Right ventricle myocardium superior (tissue), 1 donor: ENCODE measurements around the gene SNAP29. TPM values are rescaled to one million over a fixed set of nuclear protein-coding genes. Genes with fewer than 3 reads are reported as not detected.

Experiments
- ATAC-seq: fragments of 200-7000 bp; cut with Tn5 transposase; one replicate; pipeline ENCODE4 v1.9.1; 2020; ENCODE audit warnings: mild to moderate bottlenecking; ENCODE audit not compliant: poor library complexity
- DNase-seq: peaks from one replicate; pipeline ENCODE4 v3.0.0-alpha.2; 2020
- intact Hi-C: fragments of 100-400 bp; cut with DNase I; formaldehyde crosslinking; loops from one replicate; pipeline ENCODE4 v1.11.2; 2022
- total RNA-seq: library from RNA; stranded (reverse); fragmentation: NEBNext Ultra II Directional; extraction: Animal tissue kit (Norgen Biotek cat#: 25700); gene quantifications from one replicate; pipeline ENCODE4 v1.2.1, GENCODE V29; 2021
- donor health status: DM: no; HTN: yes; CAD: no; lungs with severe emphysema.

Gene SNAP29
- total RNA-seq, 1 donor from 2014 or later, result 22.3 TPM

DNA sequence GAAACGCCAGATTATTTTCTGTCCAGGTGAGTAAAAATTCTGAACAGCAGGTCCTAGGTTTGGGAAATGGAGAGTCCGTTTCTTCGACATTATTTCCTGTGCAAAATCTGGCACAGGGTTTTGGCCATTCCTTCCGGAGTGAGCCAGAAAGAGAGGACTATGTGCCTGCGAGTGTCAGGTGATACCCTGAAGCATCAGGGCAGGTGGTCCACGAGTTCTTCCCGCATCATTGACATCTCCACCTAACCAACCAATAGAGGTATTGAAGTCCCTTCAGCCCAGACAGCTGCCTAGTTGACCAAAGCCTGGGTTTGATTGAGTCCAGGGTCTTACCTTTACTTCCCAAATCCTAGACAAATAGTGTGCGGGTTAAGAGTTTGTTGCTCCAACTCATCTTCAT, 808 bp downstream of the SNAP29 start:
- ATAC-seq, result no peak
- intact Hi-C loops, result no loop called here
- DNase-seq, result no peak

DNA sequence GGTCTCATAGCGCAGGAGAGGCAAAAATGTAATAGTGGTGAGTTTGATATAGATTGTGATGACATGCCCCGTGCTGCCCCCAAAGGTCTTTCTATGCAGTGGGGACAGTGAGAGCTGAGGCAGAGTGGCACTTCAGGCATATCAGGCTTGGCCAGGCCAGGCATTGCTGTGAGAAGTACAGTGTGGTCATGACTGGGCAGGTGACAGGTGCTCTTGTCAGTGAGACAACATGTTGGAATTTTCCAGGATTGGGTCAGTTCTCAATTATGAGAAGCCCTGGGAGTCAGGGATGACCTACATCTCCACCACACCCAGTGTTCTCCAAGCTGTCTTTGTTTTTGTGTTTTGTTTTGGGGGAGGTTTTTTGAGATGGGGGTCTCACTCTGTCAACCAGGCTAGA, 3.7 kb downstream of the SNAP29 start:
- intact Hi-C loops, result no loop called here
- no peak for ATAC-seq
- DNase-seq, result no peak

DNA sequence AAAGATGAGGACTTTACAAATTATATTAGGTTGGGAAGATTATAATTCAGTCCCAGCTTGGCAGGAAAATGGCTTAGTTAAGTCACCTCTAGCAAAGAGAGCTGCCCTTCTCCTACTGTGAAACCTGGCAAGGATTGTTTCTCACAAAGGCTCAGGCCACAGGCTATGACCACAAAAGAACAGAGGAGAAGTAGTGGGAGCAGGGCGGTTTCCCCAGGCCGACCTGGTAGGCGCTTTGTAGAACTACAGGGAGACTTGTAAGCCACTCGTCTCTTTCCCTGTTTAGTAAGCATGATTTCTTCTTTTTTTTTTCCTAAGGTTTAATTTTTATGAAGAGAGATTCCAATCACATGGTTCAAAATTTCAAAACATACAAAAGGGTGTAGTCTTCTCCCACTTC, 4.6 kb downstream of the SNAP29 start:
- ATAC-seq, result no peak
- intact Hi-C loops, result no loop called here
- DNase-seq, result no peak

DNA sequence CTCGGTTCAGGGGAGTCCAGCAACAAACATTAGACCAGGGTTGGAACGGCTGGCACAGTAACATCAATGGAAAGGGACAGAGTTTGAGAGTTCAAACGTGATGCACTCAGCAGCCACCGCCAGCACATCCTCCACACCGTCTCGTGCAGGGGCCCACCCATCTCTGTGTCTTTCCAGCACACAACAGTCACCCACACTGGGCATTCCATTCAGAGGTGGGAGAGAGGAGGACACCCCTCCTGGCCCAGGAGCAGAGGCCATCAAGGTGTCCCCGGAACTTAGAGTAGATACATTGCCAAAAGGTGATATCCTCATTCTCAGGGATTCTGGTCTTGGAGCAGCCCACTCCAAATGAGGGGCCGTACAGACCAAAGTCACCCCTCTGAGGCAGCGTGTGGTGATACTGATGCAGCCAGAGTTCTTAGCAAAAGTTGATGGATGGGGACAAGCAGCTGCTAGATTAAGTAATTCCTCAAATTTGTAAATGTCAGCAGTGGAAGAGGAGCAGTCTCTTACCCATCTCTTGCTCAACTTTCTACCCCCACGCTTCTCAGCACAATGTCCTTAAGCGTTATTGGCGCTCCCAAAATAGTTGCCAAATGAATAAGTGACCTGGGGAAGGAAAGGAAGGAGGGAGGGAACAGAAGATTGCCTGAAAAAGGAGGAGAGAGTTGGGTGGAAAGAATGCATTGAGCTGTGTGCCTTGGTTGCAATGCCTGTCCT, 5.5 kb downstream of the SNAP29 start:
- no peak for ATAC-seq
- no peak for DNase-seq
- intact Hi-C loops, result no loop called here

DNA sequence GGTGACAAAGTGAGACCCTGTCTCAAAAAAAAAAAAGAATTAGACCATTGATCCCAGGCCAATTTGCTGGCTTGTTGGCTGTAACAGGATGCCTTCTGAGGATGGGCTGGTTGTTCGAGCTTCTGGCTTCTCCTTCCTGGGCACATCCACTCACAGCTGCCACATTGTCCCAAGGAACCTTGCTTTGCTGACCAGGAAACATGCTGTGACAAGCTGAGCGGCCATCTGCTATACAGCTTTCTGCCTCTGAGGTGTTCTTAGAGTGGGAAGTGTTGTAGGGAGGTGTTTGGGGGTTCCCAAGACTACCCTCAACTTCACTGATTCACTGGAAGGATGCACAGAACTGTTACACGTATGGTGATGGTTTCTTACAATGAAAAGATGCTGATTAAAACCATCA, 6.5 kb downstream of the SNAP29 start:
- ATAC-seq, result no peak
- intact Hi-C loops, result no loop called here
- no peak for DNase-seq

DNA sequence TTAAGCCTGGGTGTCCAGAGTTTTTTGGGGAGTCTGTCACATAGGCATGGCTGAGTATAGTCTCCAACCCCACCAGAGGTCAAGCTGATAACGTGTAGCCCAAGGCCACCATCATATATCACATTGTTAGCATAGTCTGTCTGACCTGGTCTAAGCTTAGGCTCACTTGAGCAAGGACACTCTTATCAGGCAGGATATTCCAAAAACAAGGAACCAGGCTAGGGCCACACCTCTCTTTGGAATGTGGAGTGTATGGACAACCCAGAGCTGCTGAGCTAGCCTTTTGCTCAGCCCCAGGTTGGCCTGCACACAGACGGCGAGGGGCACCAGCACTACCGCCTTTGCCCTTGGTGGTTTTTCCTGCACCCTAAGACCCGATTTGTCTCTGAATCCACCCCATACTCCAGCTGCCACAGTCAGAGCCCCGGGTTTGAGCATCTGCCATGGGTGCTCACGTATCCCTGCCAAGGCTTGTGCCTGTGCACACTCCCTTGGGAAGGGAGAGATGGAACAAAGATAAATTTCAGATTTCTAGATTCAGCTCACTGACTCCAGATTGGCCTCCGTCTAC, 7.2 kb downstream of the SNAP29 start:
- intact Hi-C loops, result no loop called here
- DNase-seq, result no peak
- ATAC-seq, result no peak

DNA sequence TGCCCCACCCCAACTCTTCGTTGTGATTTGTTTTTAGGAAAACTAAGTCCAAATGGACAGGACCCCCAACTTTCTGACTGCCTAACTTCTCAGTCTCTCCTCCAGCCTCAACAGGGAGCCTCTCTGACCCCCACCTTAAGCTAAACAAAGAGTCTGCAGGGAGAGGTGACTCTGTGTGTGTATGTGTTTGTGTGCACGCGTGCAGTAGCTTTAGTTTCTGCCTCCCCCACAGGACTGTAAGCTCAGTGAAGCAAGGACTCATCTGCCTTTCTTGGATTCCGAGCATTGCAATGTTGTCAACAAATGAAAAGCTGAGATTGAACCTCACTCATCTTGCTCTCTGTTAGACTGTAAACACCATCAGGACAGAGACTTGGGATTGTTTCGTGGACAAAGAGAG, 7.9 kb downstream of the SNAP29 start:
- intact Hi-C loops, result no loop called here
- ATAC-seq, result no peak
- no peak for DNase-seq

DNA sequence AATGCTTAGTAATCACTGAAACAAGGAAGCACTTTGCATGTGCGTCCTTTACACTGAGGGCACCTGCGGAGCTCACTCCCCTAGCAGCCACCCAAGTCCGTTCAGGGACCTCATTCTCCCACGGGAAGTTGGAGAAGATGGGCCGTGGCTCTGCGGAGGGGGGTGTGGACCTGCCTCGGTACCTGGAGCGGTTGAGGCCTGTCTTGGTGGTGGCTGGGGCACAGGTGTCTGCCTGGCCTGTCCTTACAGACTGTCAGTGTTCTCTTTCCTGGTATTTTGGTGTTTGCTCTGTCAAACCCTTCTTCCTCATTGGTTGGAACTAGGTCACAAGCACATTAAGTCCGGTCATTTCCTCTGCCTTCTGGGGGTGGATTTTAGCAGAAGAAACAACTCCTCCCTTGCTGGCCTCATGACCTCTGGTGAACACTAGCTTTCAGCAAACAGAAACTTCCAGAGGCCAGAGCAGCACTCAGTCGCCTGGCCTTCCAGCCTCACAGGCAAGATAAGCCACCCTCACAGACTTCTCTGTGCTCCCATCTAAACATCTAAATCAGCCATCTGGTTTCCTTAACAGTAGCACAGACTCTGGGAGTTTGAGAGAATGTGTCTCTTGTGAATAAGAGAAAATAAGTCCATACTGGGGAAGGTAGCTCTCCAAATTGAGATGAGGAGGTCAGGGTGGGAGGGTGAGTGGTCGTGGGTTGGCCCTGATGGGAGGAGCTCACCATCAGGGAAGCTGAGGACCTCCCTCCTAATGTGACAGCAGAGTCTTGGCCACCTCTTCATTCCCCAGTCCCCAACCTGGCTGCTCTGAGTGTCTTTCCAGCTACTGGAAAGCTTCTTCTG, 8.6 kb downstream of the SNAP29 start:
- intact Hi-C loops, result no loop called here
- DNase-seq, result peak; percentile 48

DNA sequence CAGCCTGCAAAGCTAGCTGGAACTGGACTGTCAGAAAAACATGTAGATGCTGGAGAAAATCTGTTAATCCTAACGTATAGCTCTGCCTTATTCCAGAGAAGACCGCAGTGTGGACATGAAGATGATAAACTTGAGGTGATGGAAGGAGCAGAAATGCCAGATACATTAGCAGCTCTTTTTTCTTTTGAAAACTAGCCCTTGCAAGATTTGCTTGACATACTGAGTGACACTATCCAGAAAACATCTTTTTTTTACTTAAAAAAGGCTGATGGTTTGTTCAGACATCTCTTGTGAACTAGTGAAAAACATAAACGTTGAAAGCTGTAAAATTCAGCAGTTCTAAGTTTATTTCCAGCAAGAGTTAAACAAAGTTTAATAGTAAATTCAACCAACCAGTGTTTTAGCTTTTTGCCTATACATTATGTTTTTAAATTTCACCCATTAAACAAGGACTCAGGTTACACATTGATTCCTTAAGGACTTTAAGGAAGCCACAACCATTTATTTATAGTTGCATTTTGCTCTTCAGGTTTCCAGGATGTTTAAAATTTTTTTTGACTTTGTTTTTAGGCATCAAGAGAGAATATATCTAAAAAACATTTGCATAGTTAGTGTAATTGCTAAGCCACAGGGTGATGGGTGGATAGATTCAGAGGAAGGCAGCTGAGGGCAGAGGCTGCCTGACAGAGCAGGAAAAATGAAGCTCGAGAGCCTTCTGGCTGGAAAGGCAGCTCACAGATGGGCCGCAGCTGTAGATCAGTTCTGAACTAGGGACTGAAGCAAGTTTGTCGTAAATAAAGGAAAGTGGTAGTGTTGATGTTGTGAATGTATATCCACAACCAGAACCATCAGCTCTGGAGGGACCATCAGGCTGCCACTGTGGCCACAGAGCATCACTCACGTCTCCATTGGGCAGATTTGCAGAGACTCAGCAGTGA, 9.5 kb downstream of the SNAP29 start:
- ATAC-seq (no peak), DNase-seq (no peak)
- intact Hi-C loops, result no loop called here

More for the DNA sequence above, 8.6 kb downstream of the SNAP29 start:
- ATAC-seq, result peak; percentile 81

DNA sequence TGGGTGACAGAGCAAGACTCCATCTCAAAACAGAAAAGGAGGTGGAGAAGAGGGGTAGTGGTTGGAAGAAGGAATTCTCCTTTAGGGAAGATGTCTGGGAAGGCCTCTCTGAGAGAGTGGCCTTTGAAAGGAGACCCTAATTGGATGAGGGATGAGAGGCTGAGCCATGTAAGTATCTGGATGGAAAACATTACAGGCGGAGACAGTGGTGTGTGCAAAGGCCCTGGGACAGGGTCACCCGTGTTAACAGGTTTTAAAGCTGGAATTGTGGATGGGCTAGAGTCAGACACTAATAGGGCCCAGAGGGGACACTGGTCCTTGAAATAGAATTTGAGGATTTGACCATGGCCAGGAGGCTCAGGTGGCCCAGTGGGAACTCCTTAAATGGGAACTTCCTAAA, 10.4 kb downstream of the SNAP29 start:
- intact Hi-C loops, result no loop called here
- no peak for DNase-seq
- ATAC-seq, result no peak

DNA sequence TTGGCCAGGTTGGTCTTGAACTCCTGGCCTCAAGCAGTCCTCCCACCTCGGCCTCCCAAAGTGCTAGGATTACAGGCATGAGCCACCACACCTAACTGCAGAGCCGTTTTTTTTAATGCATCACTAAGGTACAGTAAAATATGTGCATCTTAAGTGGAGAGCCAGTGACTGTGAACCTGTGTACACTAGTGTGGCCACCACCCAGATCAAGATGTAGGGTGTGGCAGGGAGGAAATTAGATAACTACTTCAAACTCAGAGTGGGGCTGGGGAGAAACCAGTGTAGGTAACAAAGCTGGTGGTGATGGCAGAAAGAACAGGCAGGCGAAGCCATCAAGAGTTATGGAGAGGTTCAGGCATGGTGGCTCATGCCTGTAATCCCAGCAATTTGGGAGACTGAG, 14.4 kb downstream of the SNAP29 start:
- DNase-seq (no peak), ATAC-seq (no peak)
- intact Hi-C loops, result no loop called here

DNA sequence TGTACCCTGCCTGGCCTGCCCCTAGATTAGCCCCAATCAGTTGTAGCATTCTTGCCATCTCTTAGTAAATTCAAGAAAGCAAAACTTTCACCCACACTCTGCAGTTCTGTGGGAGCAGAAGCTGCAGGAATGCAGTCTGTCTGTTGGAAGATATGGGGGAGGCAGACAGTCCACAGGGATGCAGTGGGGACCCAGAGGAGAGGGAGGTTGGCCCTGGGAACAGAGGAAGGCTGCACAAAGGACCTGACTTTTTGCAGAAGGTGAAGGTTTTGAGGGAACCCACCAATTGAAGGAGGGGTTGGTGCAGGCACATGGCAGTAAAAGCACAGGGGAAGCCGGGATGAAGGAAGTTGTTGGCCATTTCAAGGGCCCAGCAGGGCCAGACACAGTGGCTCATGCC, 16.5 kb downstream of the SNAP29 start:
- ATAC-seq, result no peak
- intact Hi-C loops, result no loop called here
- DNase-seq, result no peak

DNA sequence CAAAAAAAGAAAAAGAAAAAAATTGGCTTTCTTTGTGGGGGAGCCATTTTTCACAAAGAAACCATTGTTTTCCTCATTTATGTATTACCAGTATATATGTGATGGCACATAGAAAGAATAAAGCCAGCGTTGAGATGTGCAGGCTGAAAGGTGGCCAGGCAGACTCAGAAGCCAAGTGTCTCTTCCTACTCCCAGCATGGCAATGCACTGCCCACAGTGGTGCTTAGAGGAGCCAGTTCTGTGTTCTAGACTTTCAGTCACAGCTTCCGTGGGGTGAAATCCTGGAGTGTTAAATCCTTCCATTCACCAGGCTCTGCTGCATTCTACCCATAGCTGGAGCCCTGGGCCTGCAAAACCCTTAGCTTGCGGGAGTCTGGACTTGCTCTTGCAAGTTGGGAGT, 18.9 kb downstream of the SNAP29 start:
- no peak for DNase-seq

DNA sequence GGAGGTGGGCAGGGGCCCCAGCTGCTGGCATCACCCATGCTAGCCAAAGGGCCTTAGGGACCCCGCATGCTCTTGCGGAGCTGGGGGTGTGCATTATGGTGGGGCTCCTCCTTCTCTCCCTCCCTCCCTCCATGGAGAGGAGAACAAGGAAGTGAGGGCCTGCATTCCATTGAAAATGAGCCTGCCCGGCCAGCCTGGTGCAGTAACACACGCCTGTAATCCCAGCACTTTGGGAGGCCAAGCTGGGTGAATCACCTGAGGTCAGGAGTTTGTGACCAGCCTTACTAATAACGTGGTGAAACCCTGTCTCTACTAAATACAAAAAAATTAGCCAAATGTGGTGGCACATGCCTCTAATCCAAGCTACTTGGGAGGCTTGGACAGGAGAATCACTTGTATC, 22.4 kb downstream of the SNAP29 start:
- no peak for ATAC-seq
- intact Hi-C loops, result no loop called here
- DNase-seq, result no peak

More for the DNA sequence above, 18.9 kb downstream of the SNAP29 start:
- intact Hi-C loops, result no loop called here
- no peak for ATAC-seq

DNA sequence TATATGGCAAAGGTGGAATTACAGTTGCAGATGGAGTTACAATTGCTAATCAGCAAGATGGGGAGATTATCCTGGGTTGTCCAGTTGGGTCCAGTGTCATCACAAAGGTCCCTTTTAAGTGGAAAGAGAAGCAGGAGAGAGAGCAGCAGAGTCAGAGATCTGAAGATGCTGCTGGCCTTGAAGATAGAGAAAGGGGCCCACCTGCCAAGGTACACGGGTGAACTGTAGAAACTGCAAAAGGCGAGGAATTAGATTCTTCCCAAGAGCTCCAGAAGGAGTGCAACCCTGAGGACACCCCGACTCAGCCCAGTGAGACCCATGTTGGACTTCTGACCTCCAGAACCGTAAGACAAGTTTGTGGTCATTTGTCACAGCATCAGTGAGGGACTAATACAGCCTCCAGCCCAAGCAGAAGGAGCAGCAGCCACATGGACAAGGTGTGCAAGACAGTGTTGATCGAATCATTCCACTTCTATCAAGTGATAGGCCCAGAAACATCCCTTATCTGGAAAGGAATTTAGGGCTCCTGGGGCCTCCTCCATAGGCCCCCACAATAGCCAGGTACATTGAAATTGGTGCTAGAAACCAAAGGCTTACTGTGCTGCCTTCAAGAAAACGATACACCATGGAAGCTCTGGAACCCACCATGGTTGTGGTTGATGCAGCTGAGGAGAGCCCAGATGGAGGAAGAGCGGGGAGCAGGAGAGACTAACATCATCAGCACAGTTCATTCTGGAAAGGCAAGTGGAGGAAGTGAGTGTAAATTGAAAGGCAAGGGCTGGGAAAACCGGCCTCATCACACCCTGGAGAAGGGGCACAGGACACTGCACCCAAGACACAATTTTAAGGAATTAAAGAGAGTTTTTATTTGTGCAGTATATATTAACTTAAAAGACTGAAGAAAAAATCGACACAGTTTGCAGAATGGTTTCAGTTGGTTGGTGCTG, 23.3 kb downstream of the SNAP29 start:
- no peak for ATAC-seq
- intact Hi-C loops, result no loop called here
- DNase-seq, result no peak

DNA sequence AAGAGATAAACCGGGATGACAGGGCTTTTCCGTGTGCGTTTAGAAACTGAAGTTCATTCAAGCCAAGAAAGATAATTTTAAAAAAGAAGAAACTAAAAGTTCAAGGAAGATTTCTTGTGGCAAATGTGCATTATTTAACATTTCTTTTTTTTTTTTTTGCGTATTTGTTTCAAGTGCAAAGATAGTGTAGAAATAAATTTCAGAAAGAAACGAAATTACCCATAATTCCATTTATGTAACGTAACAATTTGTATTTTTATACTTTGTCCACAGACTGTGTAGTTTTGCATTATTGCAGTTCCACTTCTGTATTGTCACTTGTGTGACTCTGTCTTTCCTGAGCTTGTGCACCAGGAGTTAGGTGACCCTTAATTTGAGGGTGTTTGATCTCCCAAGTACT, 24.0 kb downstream of the SNAP29 start:
- ATAC-seq (no peak), DNase-seq (no peak)
- intact Hi-C loops, result no loop called here

DNA sequence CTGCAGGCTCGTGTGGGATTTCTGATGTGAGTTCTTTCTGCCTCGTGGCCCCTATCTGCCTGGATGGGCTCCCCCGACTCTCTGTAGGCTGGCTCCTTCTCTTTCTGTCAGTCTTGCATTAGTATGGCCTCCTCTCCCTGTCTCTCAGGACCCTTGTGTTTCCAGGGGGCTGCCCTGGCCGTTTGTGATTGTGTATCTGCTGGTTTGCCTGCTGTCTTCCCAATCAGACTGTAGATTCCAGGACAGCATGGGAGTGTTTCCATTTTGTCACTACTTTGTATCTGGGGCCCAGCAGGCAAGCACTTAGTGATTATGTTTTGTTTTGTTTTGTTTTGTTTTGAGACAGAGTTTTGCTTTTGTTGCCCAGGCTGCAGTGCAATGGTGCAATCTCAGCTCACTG, 25.6 kb downstream of the SNAP29 start:
- DNase-seq (no peak), ATAC-seq (no peak)
- intact Hi-C loops, result no loop called here

DNA sequence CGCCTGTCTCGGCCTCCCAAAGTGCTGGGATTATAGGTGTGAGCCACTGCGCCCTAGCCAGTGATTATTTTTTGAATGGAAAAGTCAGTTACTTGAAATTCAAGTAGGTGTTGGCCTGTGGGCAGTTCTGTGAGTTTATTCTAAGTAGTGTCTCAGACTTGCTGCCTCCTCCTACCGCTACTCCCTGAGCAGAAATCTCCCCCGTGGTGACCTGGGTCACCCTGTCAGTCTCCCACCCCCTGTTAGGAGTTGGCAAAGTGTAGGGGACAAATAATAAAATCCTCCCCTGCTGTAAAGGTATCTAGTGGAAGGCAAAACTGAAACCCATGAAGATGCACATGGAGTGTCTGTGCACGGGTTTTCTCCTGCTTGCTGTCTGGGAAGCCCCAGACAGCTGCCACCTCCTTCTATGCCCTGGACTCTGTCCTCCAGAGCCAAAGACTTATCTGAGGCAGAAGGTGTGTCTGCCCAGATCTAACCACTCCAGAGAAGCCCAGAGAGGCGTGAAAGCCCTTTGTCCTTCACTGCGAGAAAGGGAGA, 26.3 kb downstream of the SNAP29 start:
- ATAC-seq, result no peak
- intact Hi-C loops, result no loop called here
- no peak for DNase-seq
